GM18873 (cell line): ENCODE results near the gene PKLR.
A peak's percentile ranks its signal among the peaks of the same experiment; 100 is the strongest.
"Not testable (repeated sequence)": the region's sequence is repeated elsewhere in the genome, so short reads cannot be mapped to it uniquely, and the experiment has no call there.

Experiments used
- ATAC-seq: cut with Tn5 transposase; IDR thresholded peaks from one replicate; pipeline ENCODE4 v1.9.1; 2021; ENCODE audit warnings: mild to moderate bottlenecking, moderate library complexity, moderate number of reproducible peaks; ENCODE audit not compliant: unreplicated experiment, low FRiP score

PKLR gene

GRCh38 chr1:155260276-155260675 lies 41.0 kb downstream of the PKLR start:
- no peak for ATAC-seq

- no peak for ATAC-seq
These were observed 45.0 kb downstream of the PKLR start for GRCh38 chr1:155256058-155256852.

- ATAC-seq: no peak
These were observed 45.8 kb downstream of the PKLR start, which contains the start of gene ENTREP3 for GRCh38 chr1:155255243-155256007. TSS of gene ENTREP3 (minus strand) at chr1:155255483. CDS start at chr1:155254877, 606 bp downstream.

- no peak for ATAC-seq
These were observed 46.5 kb downstream of the PKLR start for GRCh38 chr1:155254714-155255242.

- ATAC-seq: no peak
These were observed 47.0 kb downstream of the PKLR start for GRCh38 chr1:155254228-155254713.

- ATAC-seq: no peak
These were observed 47.4 kb downstream of the PKLR start for GRCh38 chr1:155253797-155254196.

- ATAC-seq: no peak
These were observed 48.0 kb downstream of the PKLR start for GRCh38 chr1:155253208-155253607.

GRCh38 chr1:155251566-155251965 lies 49.7 kb downstream of the PKLR start:
- ATAC-seq: no peak

GRCh38 chr1:155250633-155251449 lies 50.4 kb downstream of the PKLR start:
- peak; percentile 72 for ATAC-seq

- peak; percentile 12 for ATAC-seq
These were observed 51.0 kb downstream of the PKLR start for GRCh38 chr1:155250246-155250632.

- ATAC-seq: no peak
These were observed 53.3 kb downstream of the PKLR start for GRCh38 chr1:155247667-155248553.

GRCh38 chr1:155246796-155247195 lies 54.4 kb downstream of the PKLR start:
- not testable (repeated sequence) for ATAC-seq

GRCh38 chr1:155245163-155245524 lies 56.1 kb downstream of the PKLR start:
- ATAC-seq: no peak

- peak; percentile 80 for ATAC-seq
These were observed 56.7 kb downstream of the PKLR start for GRCh38 chr1:155244368-155245162.

GRCh38 chr1:155242805-155243358 lies 58.4 kb downstream of the PKLR start:
- ATAC-seq: no peak

GRCh38 chr1:155241841-155242264 lies 59.4 kb downstream of the PKLR start:
- no peak for ATAC-seq

- no peak for ATAC-seq
These were observed 60.1 kb downstream of the PKLR start for GRCh38 chr1:155241069-155241679.
